ENCODE results near the gene MAGI1.

MAGI1 gene

GRCh38 chr3:65701516-65701915 is 337.2 kb downstream of the MAGI1 start:
- Histone ChIP-seq H3K4me1 (ENCODE audit: control insufficient read depth, insufficient read depth, low read length) (no peaks in the 10 kb centered on the region), H3K9ac (ENCODE audit: low read length) (no peak overlapping the region), H3K36me3 (ENCODE audit: control insufficient read depth, insufficient read depth, low read length) (no peaks in the 10 kb centered on the region), H3K27me3 (ENCODE audit: control insufficient read depth, insufficient read depth, low read length) (no peaks in the 10 kb centered on the region), H3K27ac (ENCODE audit: low read depth, low read length) (no peak overlapping the region), H3K4me3 (ENCODE audit: low read length) (no peak overlapping the region)

GRCh38 chr3:65689436-65689835 is 349.3 kb downstream of the MAGI1 start:
- H3K4me1 ChIP-seq (ENCODE audit: control insufficient read depth, insufficient read depth, low read length) = no peaks in the 10 kb centered on the region
- no peak overlapping the region for H3K9ac ChIP-seq (ENCODE audit: low read length)
- H3K4me3 ChIP-seq (ENCODE audit: low read length) = no peak overlapping the region

GRCh38 chr3:65687741-65688140 is 351.0 kb downstream of the MAGI1 start:
- no peak overlapping the region for H3K9ac ChIP-seq (ENCODE audit: low read length)
- no peaks in the 10 kb centered on the region for H3K27me3 ChIP-seq (ENCODE audit: control insufficient read depth, insufficient read depth, low read length)
- no peaks in the 10 kb centered on the region for H3K4me1 ChIP-seq (ENCODE audit: control insufficient read depth, insufficient read depth, low read length)
- H3K36me3 ChIP-seq (ENCODE audit: control insufficient read depth, insufficient read depth, low read length) = no peaks in the 10 kb centered on the region
- no peak overlapping the region for H3K4me3 ChIP-seq (ENCODE audit: low read length)
- H3K27ac ChIP-seq (ENCODE audit: low read depth, low read length) = no peak overlapping the region

More at GRCh38 chr3:65689436-65689835, 349.3 kb downstream of the MAGI1 start:
- no peak overlapping the region for H3K27ac ChIP-seq (ENCODE audit: low read depth, low read length)
- H3K36me3 ChIP-seq (ENCODE audit: control insufficient read depth, insufficient read depth, low read length) = no peaks in the 10 kb centered on the region
- no peaks in the 10 kb centered on the region for H3K27me3 ChIP-seq (ENCODE audit: control insufficient read depth, insufficient read depth, low read length)

- H3K27ac ChIP-seq (ENCODE audit: low read depth, low read length) = no peak overlapping the region
Observed at GRCh38 chr3:65685621-65686235, 353.0 kb downstream of the MAGI1 start.

GRCh38 chr3:65678516-65678915 is 360.2 kb downstream of the MAGI1 start:
- Histone ChIP-seq H3K36me3 (ENCODE audit: control insufficient read depth, insufficient read depth, low read length) (no peaks in the 10 kb centered on the region), H3K9ac (ENCODE audit: low read length) (no peak overlapping the region), H3K4me3 (ENCODE audit: low read length) (no peak overlapping the region), H3K27ac (ENCODE audit: low read depth, low read length) (no peak overlapping the region), H3K27me3 (ENCODE audit: control insufficient read depth, insufficient read depth, low read length) (no peaks in the 10 kb centered on the region), H3K4me1 (ENCODE audit: control insufficient read depth, insufficient read depth, low read length) (no peaks in the 10 kb centered on the region)

More at GRCh38 chr3:65685621-65686235, 353.0 kb downstream of the MAGI1 start:
- H3K36me3 ChIP-seq (ENCODE audit: control insufficient read depth, insufficient read depth, low read length) = no peaks in the 10 kb centered on the region
- H3K27me3 ChIP-seq (ENCODE audit: control insufficient read depth, insufficient read depth, low read length) = no peaks in the 10 kb centered on the region
- no peak overlapping the region for H3K9ac ChIP-seq (ENCODE audit: low read length)
- H3K4me3 ChIP-seq (ENCODE audit: low read length) = no peak overlapping the region
- H3K4me1 ChIP-seq (ENCODE audit: control insufficient read depth, insufficient read depth, low read length) = no peaks in the 10 kb centered on the region

- no peak overlapping the region for H3K4me3 ChIP-seq (ENCODE audit: low read length)
- H3K27ac ChIP-seq (ENCODE audit: low read depth, low read length) = no peak overlapping the region
- H3K9ac ChIP-seq (ENCODE audit: low read length) = no peak overlapping the region
- no peaks in the 10 kb centered on the region for H3K36me3 ChIP-seq (ENCODE audit: control insufficient read depth, insufficient read depth, low read length)
- H3K27me3 ChIP-seq (ENCODE audit: control insufficient read depth, insufficient read depth, low read length) = no peaks in the 10 kb centered on the region
- no peaks in the 10 kb centered on the region for H3K4me1 ChIP-seq (ENCODE audit: control insufficient read depth, insufficient read depth, low read length)
Observed at GRCh38 chr3:65677486-65678010, 361.2 kb downstream of the MAGI1 start.

GRCh38 chr3:65676580-65676979 is 362.1 kb downstream of the MAGI1 start:
- Histone ChIP-seq H3K36me3 (ENCODE audit: control insufficient read depth, insufficient read depth, low read length) (no peaks in the 10 kb centered on the region), H3K4me3 (ENCODE audit: low read length) (no peak overlapping the region), H3K27me3 (ENCODE audit: control insufficient read depth, insufficient read depth, low read length) (no peaks in the 10 kb centered on the region), H3K4me1 (ENCODE audit: control insufficient read depth, insufficient read depth, low read length) (no peaks in the 10 kb centered on the region), H3K9ac (ENCODE audit: low read length) (no peak overlapping the region), H3K27ac (ENCODE audit: low read depth, low read length) (no peak overlapping the region)

GRCh38 chr3:65675011-65675410 is 363.7 kb downstream of the MAGI1 start:
- no peak overlapping the region for H3K27ac ChIP-seq (ENCODE audit: low read depth, low read length)
- H3K36me3 ChIP-seq (ENCODE audit: control insufficient read depth, insufficient read depth, low read length) = no peaks in the 10 kb centered on the region
- H3K27me3 ChIP-seq (ENCODE audit: control insufficient read depth, insufficient read depth, low read length) = no peaks in the 10 kb centered on the region
- H3K9ac ChIP-seq (ENCODE audit: low read length) = no peak overlapping the region
- H3K4me3 ChIP-seq (ENCODE audit: low read length) = no peak overlapping the region
- no peaks in the 10 kb centered on the region for H3K4me1 ChIP-seq (ENCODE audit: control insufficient read depth, insufficient read depth, low read length)

GRCh38 chr3:65674226-65674625 is 364.5 kb downstream of the MAGI1 start:
- no peak overlapping the region for H3K9ac ChIP-seq (ENCODE audit: low read length)
- H3K36me3 ChIP-seq (ENCODE audit: control insufficient read depth, insufficient read depth, low read length) = no peaks in the 10 kb centered on the region
- no peaks in the 10 kb centered on the region for H3K4me1 ChIP-seq (ENCODE audit: control insufficient read depth, insufficient read depth, low read length)
- no peak overlapping the region for H3K4me3 ChIP-seq (ENCODE audit: low read length)
- no peak overlapping the region for H3K27ac ChIP-seq (ENCODE audit: low read depth, low read length)
- no peaks in the 10 kb centered on the region for H3K27me3 ChIP-seq (ENCODE audit: control insufficient read depth, insufficient read depth, low read length)

- no peak overlapping the region for H3K9ac ChIP-seq (ENCODE audit: low read length)
- H3K4me3 ChIP-seq (ENCODE audit: low read length) = no peak overlapping the region
- no peaks in the 10 kb centered on the region for H3K36me3 ChIP-seq (ENCODE audit: control insufficient read depth, insufficient read depth, low read length)
- H3K4me1 ChIP-seq (ENCODE audit: control insufficient read depth, insufficient read depth, low read length) = no peaks in the 10 kb centered on the region
- no peaks in the 10 kb centered on the region for H3K27me3 ChIP-seq (ENCODE audit: control insufficient read depth, insufficient read depth, low read length)
- no peak overlapping the region for H3K27ac ChIP-seq (ENCODE audit: low read depth, low read length)
Observed at GRCh38 chr3:65672871-65673815, 365.6 kb downstream of the MAGI1 start.

- Histone ChIP-seq H3K36me3 (ENCODE audit: control insufficient read depth, insufficient read depth, low read length) (no peaks in the 10 kb centered on the region), H3K4me3 (ENCODE audit: low read length) (no peak overlapping the region), H3K4me1 (ENCODE audit: control insufficient read depth, insufficient read depth, low read length) (no peaks in the 10 kb centered on the region), H3K27ac (ENCODE audit: low read depth, low read length) (no peak overlapping the region), H3K9ac (ENCODE audit: low read length) (no peak overlapping the region), H3K27me3 (ENCODE audit: control insufficient read depth, insufficient read depth, low read length) (no peaks in the 10 kb centered on the region)
Observed at GRCh38 chr3:65672061-65672460, 366.7 kb downstream of the MAGI1 start.

- Histone ChIP-seq H3K36me3 (ENCODE audit: control insufficient read depth, insufficient read depth, low read length) (no peaks in the 10 kb centered on the region), H3K4me1 (ENCODE audit: control insufficient read depth, insufficient read depth, low read length) (no peaks in the 10 kb centered on the region), H3K9ac (ENCODE audit: low read length) (no peak overlapping the region), H3K27ac (ENCODE audit: low read depth, low read length) (no peak overlapping the region), H3K27me3 (ENCODE audit: control insufficient read depth, insufficient read depth, low read length) (no peaks in the 10 kb centered on the region), H3K4me3 (ENCODE audit: low read length) (no peak overlapping the region)
Observed at GRCh38 chr3:65671004-65671403, 367.7 kb downstream of the MAGI1 start.
